Neural progenitor cell (in vitro differentiated cells): Measurements from ENCODE around the gene SUSD3. TPM values are rescaled to one million over a fixed set of nuclear protein-coding genes. Genes with fewer than 3 reads are reported as not detected.
A peak's percentile ranks its signal among the peaks of the same experiment; 100 is the strongest.

Experiments
- DNase-seq: peaks from one replicate; pipeline ENCODE4 v3.0.0-alpha.2; 2016; ENCODE audit warnings: low spot score
- H2AFZ ChIP-seq: fragments of 200-600 bp; sonication (generic); replicated peaks from 2 replicates; pipeline ENCODE4 v1.6.1; 2016; ENCODE audit warnings: antibody characterized with exemption
- H3F3A ChIP-seq: fragments of 200-600 bp; sonication (generic); 2 replicates; pipeline ENCODE4 v1.6.1; 2016; ENCODE audit warnings: antibody characterized with exemption, low read depth
- H3K27ac ChIP-seq: fragments of 200-600 bp; sonication (generic); 2 replicates; pipeline ENCODE4 v1.5.1; 2016; ENCODE audit warnings: mild to moderate bottlenecking
- H3K27me3 ChIP-seq: fragments of 200-600 bp; sonication (generic); 2 replicates; pipeline ENCODE4 v1.6.1; 2016; ENCODE audit warnings: mild to moderate bottlenecking, moderate library complexity
- H3K36me3 ChIP-seq: fragments of 200-600 bp; sonication (generic); 2 replicates; pipeline ENCODE4 v1.5.1; 2016
- H3K4me1 ChIP-seq: fragments of 200-600 bp; sonication (generic); 2 replicates; pipeline ENCODE4 v1.6.1; 2016; ENCODE audit warnings: mixed run types
- H3K4me2 ChIP-seq: fragments of 200-600 bp; sonication (generic); 2 replicates; pipeline ENCODE4 v1.6.1; 2016
- H3K4me3 ChIP-seq: fragments of 200-600 bp; sonication (generic); 2 replicates; pipeline ENCODE4 v1.5.1; 2016
- H3K79me2 ChIP-seq: fragments of 200-600 bp; sonication (generic); 2 replicates; pipeline ENCODE4 v1.6.1; 2016; ENCODE audit warnings: low read depth
- H3K9ac ChIP-seq: fragments of 200-600 bp; sonication (generic); 2 replicates; pipeline ENCODE4 v1.6.1; 2016
- H3K9me3 ChIP-seq: fragments of 200-600 bp; sonication (generic); 2 replicates; pipeline ENCODE4 v1.5.1; 2016; ENCODE audit warnings: low read depth
- H4K20me1 ChIP-seq: fragments of 200-600 bp; sonication (generic); 2 replicates; pipeline ENCODE4 v1.6.1; 2016; ENCODE audit warnings: low read depth
- H3K27ac Mint-ChIP-seq: 3 replicates; pipeline ENCODE4 v1.8.0; 2021; ENCODE audit warnings: mixed read lengths
- H3K27me3 Mint-ChIP-seq: 2 replicates; pipeline ENCODE4 v1.8.0; 2022; ENCODE audit warnings: low read depth, mild to moderate bottlenecking, inconsistent platforms, moderate library complexity, mixed read lengths; ENCODE audit not compliant: insufficient read depth
- H3K36me3 Mint-ChIP-seq: 3 replicates; pipeline ENCODE4 v1.8.0; 2021; ENCODE audit warnings: mixed read lengths
- H3K4me1 Mint-ChIP-seq: 3 replicates; pipeline ENCODE4 v1.8.0; 2021; ENCODE audit warnings: mixed read lengths
- H3K4me3 Mint-ChIP-seq: 3 replicates; pipeline ENCODE4 v1.8.0; 2021; ENCODE audit warnings: mild to moderate bottlenecking, moderate library complexity, mixed read lengths
- H3K9me3 Mint-ChIP-seq: 3 replicates; pipeline ENCODE4 v1.8.0; 2020; ENCODE audit warnings: mixed read lengths
- CTCF ChIP-seq: fragments of 200-600 bp; sonication (generic); IDR thresholded peaks from 2 replicates; pipeline ENCODE4 v1.5.1; 2017; ENCODE audit warnings: antibody characterized with exemption, mild to moderate bottlenecking
- EZH2 ChIP-seq: fragments of 200-600 bp; sonication (generic); IDR thresholded peaks from 2 replicates; pipeline ENCODE4 v1.6.1; 2017; ENCODE audit warnings: antibody characterized with exemption, mild to moderate bottlenecking, moderate library complexity
- EZH2phosphoT487 ChIP-seq: fragments of 200-600 bp; sonication (generic); IDR thresholded peaks from 2 replicates; pipeline ENCODE4 v1.6.1; 2017; ENCODE audit warnings: antibody characterized with exemption
- total RNA-seq: library from RNA; depleted of rRNA; stranded (reverse); fragments of >200 nt; gene quantifications from 2 replicates; pipeline ENCODE4 v1.2.3, GENCODE V29; 2015; ENCODE audit warnings: low replicate concordance

Gene SUSD3
- total RNA-seq, 1 donor from 2014 or later = not detected

GRCh38 chr9:93132946-93133680, 74.6 kb downstream of the SUSD3 start:
- Histone ChIP-seq H3F3A (no peaks in the 10 kb centered on the region), H3K4me1 (peaks cover 13% of the 10 kb centered on the region), H3K27ac (no peak overlapping the region), H3K4me3 (peak overlapping the region; percentile 80), H2AFZ (peak overlapping the region; percentile 97), H3K27me3 (peaks cover 15% of the 10 kb centered on the region), H3K36me3 (no peaks in the 10 kb centered on the region), H3K4me2 (peak overlapping the region; percentile 84), H3K9me3 (no peaks in the 10 kb centered on the region), H3K9ac (peak overlapping the region; percentile 38), H4K20me1 (peaks cover 4% of the 10 kb centered on the region), H3K79me2 (no peaks in the 10 kb centered on the region)
- Mint-ChIP-seq H3K27ac (peak overlapping the region; percentile 37), H3K36me3 (no peaks in the 10 kb centered on the region), H3K4me1 (peaks cover 22% of the 10 kb centered on the region), H3K27me3 (peaks cover 10% of the 10 kb centered on the region), H3K4me3 (peak overlapping the region; percentile 88), H3K9me3 (no peaks in the 10 kb centered on the region)
- no peak for TF ChIP-seq EZH2
- TF ChIP-seq CTCF = no peak
- no peak for TF ChIP-seq EZH2phosphoT487
- DNase-seq = peak; percentile 18

GRCh38 chr9:93133681-93134014, 75.1 kb downstream of the SUSD3 start:
- Histone ChIP-seq H4K20me1 (peaks cover 4% of the 10 kb centered on the region), H3K9ac (peak overlapping the region; percentile 38), H3K4me2 (peak overlapping the region; percentile 84), H3K27me3 (peaks cover 15% of the 10 kb centered on the region), H3F3A (no peaks in the 10 kb centered on the region), H3K4me3 (peak overlapping the region; percentile 80), H2AFZ (peak overlapping the region; percentile 97), H3K9me3 (no peaks in the 10 kb centered on the region), H3K27ac (no peak overlapping the region), H3K4me1 (peaks cover 13% of the 10 kb centered on the region), H3K79me2 (no peaks in the 10 kb centered on the region), H3K36me3 (no peaks in the 10 kb centered on the region)
- Mint-ChIP-seq H3K4me1 (peaks cover 19% of the 10 kb centered on the region), H3K27ac (no peak overlapping the region), H3K4me3 (peak overlapping the region; percentile 88), H3K9me3 (no peaks in the 10 kb centered on the region), H3K27me3 (peaks cover 10% of the 10 kb centered on the region), H3K36me3 (no peaks in the 10 kb centered on the region)
- TF ChIP-seq CTCF (no peak), EZH2phosphoT487 (no peak)
- peak; percentile 83 for DNase-seq

- H3K4me3 ChIP-seq = peak within 1 kb of the TSS; percentile 80
- Mint-ChIP-seq H3K4me3 (peak within 1 kb of the TSS; percentile 88), H3K27me3 (peaks cover 12% of the 10 kb centered on the region), H3K27ac (peak within 1 kb of the TSS; percentile 92), H3K4me1 (peaks cover 17% of the 10 kb centered on the region), H3K36me3 (no peaks in the 10 kb centered on the region), H3K9me3 (no peaks in the 10 kb centered on the region)
- H3K27ac ChIP-seq = no peak within 1 kb of the TSS
- H3K9ac ChIP-seq = peak within 1 kb of the TSS; percentile 38
- no peaks in the 10 kb centered on the region for H3K9me3 ChIP-seq
- no peak for TF ChIP-seq EZH2
- TF ChIP-seq EZH2phosphoT487 = no peak
- H2AFZ ChIP-seq = peak within 1 kb of the TSS; percentile 97
- H3K4me2 ChIP-seq = peak within 1 kb of the TSS; percentile 84
- peaks cover 15% of the 10 kb centered on the region for H3K27me3 ChIP-seq
- peak; percentile 91 for DNase-seq
- H4K20me1 ChIP-seq = peaks cover 4% of the 10 kb centered on the region
- H3F3A ChIP-seq = no peaks in the 10 kb centered on the region
- no peaks in the 10 kb centered on the region for H3K36me3 ChIP-seq
- H3K79me2 ChIP-seq = no peaks in the 10 kb centered on the region
- H3K4me1 ChIP-seq = peaks cover 13% of the 10 kb centered on the region
Observed at GRCh38 chr9:93134015-93134739, 75.7 kb downstream of the SUSD3 start, which contains the start of gene NINJ1. TSS of gene NINJ1 (minus strand) at chr9:93134251. CDS start at chr9:93134217, 34 bp downstream.

Other genes starting within 250 kb of the SUSD3 start
- 24.3 and 36.9 TPM in 2 replicates for gene ZNF484, start 180.7 kb upstream of the SUSD3 start, total RNA-seq
- gene FGD3, start 111.2 kb upstream of the SUSD3 start, total RNA-seq = 0.56 and 0.68 TPM in 2 replicates
- 12.3 and 33.4 TPM in 2 replicates for gene CARD19, start 37.5 kb downstream of the SUSD3 start, total RNA-seq
- 3.9 and 27.3 TPM in 2 replicates for gene NINJ1, start 75.5 kb downstream of the SUSD3 start, total RNA-seq
- gene WNK2, start 125.4 kb downstream of the SUSD3 start, total RNA-seq = 6.2 and 16.7 TPM in 2 replicates